HG03064 (cell line): ENCODE results near the gene CLP1.
"Not testable (repeated sequence)": the region's sequence is repeated elsewhere in the genome, so short reads cannot be mapped to it uniquely, and the experiment has no call there.

ENCODE experiments used
- ATAC-seq: cut with Tn5 transposase; IDR thresholded peaks from one replicate; pipeline ENCODE4 v1.9.1; 2021; ENCODE audit warnings: low read depth; ENCODE audit not compliant: unreplicated experiment

Gene CLP1

DNA sequence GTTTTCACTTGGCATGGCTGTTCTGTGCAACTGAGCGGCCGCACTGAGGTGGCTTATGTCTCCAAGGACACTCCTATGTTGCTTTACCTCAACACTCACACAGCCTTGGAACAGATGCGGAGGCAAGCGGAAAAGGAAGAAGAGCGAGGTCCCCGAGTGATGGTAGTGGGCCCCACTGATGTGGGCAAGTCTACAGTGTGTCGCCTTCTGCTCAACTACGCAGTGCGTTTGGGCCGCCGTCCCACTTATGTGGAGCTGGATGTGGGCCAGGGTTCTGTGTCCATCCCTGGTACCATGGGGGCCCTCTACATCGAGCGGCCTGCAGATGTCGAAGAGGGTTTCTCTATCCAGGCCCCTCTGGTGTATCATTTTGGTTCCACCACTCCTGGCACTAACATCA is 2.1 kb downstream of the CLP1 start:
- no peak for ATAC-seq

DNA sequence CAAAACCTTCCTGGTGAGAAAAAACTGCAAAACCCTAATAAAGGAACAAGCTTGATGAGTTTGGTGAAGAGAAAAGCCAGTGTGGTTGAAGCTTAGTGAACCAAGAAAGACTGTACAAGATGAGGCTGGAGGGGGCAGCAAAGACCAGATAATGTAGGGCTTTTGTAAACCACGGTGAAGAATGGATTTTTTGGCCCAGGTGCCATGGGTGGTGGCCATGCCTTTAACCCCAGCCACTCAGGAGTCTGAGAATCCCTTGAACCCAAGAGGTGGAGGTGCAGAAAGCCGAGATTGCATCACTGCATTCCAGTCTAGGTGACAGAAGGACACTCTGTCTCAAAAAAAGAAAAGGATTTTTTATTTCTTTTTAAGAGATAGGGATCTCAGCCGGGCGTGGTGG is 5.3 kb downstream of the CLP1 start:
- ATAC-seq, result no peak

DNA sequence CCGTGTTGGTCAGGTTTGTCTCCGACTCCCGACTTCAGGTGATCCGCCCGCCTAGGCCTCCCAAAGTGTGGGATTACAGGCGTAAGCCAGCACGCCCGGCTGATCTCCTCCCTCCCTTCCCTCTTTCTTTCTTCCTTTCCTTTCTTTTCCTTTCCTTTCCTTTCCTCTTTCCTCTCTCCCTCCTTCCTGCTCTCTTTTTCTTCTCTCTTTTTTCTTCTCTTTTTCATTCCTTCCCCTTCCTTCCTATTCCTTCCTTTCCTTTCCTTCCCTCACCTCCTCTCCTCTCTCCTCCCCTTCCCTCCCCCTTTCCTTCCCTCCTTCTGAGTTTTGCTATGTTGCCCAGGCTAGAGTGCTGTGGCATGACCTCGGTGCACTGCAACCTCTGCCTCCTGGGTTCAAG is 6.4 kb downstream of the CLP1 start:
- no peak for ATAC-seq

DNA sequence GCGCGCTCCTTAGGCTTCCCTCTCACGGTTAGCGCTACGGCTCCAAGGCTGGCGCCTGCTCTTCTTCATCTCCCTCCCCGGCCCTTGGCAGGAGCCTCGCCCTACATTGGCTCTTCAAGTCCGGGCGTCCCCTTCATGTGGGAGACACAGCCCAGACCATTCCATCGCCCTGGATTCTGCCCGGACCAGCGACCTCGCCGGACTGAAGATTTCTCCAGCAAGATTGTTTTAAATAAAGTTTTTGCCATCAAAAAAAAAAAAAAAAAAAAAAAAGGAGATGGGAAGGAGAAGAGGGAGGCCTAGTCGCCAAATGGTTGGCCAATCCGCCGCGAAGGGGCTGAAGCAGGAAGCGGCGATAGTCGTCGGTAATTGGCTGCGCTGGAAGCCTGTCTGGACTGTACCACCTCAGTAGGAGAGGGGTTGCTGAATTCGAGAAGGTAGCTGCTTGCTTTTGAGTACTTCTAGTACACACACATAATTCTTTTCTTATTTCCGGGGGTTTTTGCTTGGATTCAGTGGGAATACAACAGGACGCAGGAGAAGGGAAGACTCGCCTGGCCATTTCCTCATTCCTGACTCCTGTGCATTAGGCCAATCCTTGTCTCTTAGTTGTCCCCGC is 9.7 kb downstream of the CLP1 start:
- ATAC-seq, result peak; percentile 60

DNA sequence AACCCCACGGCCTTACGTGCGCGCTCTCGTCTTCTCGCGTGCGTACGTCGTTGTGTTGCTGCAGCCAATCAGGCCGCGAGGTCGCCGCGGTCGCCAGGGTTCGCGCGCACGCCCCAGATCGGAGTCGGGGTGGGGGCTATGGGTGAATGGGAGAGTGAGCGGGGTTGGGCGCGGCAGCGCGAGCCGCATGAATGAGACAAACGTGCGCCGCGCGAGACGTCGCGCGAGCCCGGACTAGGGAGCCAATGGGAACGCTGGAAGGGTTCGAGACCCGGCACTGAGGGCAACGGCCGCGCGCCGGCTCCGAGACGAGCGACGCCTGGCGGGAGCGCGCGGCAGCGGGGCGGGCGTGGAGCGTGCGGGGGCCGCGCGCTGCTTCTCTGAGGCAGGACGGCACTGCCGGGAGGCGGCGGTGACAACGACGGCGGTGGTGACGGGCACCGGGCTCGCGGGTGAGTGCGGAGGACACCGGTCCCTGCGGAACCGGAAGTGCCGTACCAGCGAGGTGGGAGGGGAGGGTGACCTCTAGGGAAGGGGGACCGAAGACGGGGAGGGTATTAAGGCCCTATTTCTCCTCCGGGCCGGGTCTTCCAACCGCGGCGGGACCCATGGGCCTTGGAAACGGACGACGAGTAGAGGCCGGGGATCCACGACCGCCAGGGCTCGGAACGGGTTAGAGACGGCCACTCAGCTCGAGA is 10.3 kb downstream of the CLP1 start, which contains the start of gene ZDHHC5:
Gene ZDHHC5, plus strand, starts transcription at position 379 of the 698 bp plus-strand sequence. CDS start 4,977 bp downstream, outside the sequence.
- ATAC-seq, result peak; percentile 81

DNA sequence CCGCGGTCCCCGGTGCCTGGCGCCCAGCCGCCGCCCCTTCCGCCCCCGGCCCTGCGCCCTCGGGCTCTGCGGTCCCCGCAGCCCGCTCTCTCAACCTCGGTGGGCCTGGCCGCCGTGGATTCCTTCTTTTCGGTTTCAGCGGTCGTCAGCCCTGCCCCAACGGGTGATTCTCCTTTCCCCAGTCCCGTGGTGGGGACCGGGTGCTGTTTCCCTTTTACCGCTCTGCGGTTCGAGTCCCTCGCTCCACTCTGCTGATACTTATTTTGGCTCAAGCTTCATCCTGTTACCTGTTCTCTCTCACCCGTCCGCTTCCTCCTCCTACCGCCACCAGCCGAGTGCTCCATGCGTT is 10.8 kb downstream of the CLP1 start:
- peak; percentile 23 for ATAC-seq

DNA sequence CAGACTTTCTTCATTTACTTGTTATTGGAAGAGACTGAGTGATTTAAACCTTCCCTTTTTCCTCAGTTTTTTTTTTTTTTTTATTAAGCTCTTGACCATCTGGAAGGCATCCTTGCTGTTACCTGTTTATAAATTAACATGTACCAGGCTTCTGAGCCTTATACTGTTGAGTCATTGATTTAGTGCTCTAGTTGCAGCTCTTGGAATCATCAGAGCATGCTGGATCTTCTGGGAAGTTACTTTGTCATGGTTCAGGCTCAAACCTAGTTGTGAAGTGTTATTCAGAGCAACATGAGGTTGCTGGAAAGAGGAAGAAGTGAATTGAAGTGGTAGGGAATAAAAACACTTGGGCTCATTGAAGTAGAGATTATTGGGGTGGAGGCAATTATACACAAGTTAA is 16.7 kb downstream of the CLP1 start:
- ATAC-seq, result no peak

DNA sequence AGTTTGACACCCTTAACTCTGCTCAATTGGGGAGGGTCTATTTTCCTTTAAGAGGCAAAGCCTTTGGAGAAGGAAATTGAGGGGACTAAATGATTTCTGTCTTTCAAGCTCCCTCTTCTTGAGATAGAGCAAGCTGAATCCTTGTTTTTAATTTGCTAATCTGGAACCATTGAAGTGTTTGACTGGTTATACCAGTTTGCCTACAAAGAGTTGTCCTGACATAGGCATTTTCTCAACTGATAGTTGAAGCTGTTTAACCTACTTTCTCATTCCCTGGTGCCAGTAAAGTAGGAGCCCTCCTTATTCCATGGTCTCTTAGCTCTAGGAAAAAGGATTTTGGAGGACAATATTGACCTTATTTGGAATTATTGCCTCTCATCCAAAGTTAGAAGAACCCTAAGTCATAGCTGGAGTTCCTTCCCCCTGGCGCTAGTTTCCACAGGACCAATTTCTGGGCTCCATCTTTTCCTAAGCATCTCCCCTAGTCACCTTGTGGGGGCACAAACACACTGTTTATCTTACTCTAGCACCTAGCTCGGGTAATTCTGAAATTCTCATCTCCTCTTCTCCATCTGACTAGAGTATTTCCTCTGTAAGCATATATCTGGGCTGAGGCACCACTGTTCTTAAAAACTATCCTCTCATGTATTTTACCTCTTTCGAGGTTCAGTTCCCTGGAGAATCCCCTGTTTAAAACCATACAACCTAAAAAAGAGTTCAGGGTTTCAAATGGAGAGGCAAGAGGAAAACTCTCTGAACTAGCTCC is 17.8 kb downstream of the CLP1 start:
- ATAC-seq, result no peak

DNA sequence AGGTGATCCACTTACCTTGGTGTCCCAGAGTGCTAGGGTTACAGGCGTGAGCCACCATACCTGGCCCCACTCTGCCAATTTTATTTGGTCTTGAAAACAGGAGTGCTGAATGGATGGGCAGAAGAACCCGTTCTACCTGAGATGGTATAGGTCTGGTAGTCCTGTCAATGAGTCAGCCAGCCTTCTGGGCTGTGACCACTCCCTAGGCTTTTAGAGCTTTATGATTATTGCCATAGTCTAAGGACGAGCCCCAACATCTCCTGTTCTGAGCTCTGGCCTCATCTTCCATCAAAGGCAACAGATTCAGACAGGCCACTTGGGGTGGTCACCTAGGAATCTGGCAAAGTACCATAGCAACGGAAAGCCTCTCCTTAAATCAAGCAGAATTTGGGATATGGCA is 21.8 kb downstream of the CLP1 start:
- ATAC-seq, result no peak

DNA sequence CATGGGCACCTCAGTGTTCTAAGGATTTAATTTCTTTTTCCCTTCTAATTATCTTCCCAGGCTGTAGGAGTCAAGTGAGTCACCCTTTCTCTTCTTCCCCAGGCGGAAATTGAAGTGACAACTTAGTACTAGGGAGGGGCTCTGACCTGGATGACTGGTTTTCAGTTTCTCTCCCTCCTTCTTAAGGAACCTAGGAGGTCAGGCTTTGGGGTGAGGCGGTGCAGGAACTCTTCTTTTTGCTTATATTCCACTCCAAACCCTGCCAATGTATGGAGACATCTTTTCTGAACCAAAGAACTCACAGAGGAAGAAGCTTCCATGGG is 23.0 kb downstream of the CLP1 start:
- no peak for ATAC-seq

DNA sequence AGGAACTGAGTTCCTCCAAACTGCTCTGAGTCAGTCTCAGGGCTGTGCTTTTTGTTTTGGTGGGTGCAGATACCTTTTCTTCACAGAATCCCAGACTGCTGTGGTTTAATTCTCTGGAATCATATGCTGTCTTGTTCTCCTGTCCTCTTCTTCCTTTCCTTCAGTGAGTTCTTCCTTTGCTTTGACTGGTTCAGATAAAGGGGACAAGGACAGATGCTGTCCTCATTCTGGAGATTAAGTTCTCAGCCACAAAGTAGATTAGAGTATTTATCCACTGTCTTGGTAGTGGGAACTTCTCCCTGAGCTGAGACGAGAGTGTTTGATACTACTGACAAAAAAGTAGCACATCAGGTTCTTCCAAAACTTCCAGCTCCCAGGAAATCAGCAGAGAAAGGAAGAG is 23.6 kb downstream of the CLP1 start:
- ATAC-seq, result no peak

DNA sequence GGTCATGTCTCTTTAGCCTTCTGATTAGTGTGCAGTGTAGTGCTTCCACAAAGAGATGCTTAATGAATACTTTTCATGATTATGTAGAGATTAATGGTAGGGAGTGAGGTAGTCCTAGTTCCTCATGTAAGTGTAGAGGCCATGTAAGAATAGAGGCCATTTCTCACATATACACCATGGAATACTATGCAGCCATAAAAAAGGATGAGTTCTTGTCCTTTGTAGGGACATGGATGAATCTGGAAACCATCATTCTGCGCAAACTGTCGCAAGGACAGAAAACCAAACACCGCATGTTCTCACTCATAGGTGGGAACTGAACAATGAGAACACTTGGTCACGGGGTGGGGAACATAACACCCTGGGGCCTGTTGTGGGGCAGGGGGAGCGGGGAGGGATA is 32.9 kb downstream of the CLP1 start:
- ATAC-seq, result not testable (repeated sequence)

DNA sequence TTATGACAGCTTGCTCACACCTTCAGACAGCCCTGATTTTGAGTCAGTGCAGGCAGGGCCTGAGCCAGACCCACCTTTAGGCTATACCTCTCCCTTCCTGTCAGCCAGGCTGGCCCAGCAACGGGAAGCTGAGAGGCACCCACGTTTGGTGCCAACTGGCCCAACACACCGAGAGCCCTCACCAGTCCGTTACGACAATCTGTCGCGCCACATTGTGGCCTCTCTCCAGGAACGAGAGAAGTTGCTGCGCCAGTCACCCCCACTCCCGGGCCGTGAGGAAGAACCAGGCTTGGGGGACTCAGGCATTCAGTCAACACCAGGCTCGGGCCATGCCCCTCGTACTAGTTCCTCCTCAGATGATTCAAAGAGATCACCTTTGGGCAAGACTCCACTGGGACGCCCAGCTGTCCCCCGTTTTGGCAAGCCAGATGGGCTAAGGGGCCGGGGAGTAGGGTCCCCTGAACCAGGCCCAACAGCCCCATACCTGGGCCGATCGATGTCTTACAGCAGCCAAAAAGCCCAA is 41.3 kb downstream of the CLP1 start:
- ATAC-seq, result no peak

DNA sequence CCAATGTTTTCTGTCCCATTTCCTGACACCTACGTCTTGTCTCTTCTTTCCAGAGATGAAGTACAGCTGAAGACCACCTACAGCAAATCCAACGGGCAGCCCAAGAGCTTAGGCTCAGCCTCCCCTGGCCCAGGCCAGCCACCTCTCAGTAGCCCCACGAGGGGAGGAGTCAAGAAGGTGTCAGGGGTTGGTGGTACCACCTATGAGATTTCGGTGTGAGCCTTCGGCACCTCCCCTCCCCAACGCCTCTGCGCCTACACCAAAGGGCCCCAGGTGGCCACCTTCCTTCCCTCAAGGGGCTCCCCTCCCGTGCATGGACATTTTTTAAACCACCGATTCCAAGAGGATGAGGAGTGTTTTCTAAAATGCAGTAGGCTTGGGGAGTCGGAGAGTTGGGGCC is 42.3 kb downstream of the CLP1 start:
- ATAC-seq, result no peak

DNA sequence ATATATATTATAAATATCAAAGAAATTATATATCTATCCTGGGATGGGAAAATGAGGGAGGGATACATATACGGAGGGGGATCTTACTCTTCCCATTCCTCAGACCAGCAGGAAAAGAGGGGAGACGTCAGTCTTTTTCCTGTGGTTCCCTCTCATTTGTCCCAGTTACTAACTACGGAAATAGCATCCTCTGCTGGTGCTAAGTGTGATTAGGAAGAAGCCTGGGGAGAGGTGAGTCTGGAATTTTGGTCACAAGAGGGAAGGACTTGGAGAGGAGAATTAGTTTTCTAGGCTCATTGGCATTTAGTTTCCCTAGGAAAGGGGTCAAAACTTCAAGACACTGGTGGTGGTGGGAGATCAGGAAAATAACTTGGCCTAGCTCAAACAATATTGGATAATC is 42.9 kb downstream of the CLP1 start:
- ATAC-seq, result no peak

DNA sequence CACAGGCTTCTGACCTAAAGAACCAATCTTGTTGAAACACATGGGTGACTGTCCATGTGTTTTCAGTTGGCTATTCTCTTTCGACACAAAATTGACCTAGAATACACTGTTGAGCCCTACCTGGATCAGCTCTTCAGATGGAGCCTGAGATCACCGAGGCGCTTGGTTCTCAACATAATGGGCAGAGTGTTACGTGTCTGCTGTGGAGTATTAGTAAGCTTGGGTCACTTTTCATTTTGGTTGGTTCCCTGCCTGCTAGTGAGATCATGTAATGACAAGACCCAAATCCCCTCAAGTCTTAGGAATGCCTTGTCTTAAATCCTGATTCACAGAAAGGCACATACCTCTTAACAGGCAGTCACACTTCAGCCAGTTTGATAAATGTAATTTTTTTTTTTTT is 45.8 kb downstream of the CLP1 start:
- no peak for ATAC-seq

DNA sequence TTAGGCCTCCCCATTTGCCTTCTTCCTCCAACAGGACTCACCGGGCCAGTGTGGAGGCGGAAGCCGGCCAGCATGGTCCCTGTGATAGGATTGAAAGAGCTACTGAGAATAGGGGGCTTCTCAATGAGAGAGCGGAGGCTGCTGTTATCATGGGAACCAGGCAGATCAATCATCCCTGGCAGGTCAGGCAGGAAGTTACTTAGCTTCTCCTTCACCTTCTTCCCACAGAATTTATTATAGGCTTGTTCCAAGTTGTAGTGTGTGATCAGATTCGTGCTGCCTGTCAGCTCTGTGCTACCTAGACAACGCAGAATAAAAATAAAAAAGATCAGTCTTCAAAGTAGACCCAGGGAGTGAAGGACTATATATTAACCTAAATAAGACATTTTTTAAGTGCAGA is 47.4 kb downstream of the CLP1 start:
- ATAC-seq, result no peak

DNA sequence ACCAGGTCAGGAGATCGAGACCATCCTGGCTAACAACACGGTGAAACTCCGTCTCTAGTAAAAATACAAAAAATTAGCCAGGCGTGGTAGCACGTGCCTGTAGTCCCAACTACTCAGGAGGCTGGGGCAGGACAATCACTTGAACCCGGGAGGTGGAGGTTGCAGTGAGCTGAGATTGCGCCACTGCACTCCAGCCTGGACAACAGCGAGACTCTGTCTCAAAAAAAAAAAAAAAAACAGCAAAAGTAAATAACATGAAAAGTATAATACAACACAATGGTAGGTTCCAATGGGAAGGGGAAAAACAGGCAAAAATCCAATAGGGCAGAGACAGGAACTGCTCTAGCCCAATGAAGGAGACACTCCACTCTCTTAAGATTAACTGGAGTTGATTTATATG is 47.9 kb downstream of the CLP1 start:
- ATAC-seq, result not testable (repeated sequence)

DNA sequence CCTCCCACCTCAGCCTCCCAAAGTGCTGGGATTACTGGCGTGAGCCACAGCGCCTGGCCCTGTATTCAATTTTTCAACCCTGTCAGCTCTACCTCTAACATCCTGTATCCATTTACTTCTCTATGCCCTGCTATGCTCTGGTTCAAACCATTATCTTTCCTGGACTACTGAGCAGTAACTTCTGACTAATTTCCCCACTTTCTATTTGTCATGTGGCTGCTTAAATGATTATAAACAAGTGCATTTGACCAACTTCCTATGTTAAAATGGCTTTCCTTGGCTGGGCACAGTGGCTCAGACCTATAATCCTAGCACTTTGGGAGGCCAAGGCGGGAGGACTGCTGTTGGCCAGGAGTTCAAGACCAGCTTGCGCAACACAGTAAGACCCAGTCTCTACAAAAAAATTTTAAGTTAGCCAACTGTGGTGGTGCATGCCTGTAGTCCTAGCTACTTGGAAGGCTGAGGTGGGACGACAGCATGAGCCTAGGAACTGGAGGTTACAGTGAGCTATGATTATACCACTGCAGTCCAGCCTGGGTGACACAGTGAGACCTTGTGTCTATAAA is 52.3 kb downstream of the CLP1 start:
- ATAC-seq, result no peak
